GM10266 (cell line): ENCODE data around the gene MYF6.

Source experiments
- DNase-seq: peaks from one replicate; pipeline ENCODE4 v3.0.0; 2012; ENCODE audit errors: extremely low spot score
- TF ChIP-seq, protein P1 (sequence below): IDR thresholded peaks from 2 replicates; pipeline ENCODE4 v1.5.1; 2012; ENCODE audit warnings: mild to moderate bottlenecking, low read depth; ENCODE audit not compliant: control insufficient read depth, insufficient read depth; ENCODE audit errors: missing control alignments

The MYF6 gene

DNA sequence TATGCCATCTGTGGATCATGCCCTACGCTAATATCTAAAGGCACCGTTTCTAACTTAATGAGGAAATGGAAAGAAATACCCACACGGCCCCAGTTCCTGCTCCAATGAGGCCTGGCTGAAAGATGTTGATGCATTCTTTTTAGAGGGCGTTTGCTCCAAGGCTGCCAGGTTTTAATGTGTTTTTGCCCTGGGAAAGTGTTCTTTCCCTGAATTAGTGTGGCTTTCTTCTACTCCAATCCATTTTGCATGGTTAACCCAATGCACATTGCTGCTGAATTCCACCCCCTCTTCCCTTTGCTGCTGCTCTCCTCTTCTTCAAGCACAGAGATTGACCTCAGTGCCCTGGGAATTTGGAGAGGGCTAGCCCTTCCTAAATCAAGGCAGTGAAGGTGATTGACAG, 10.4 kb downstream of the MYF6 start:
- TF ChIP-seq, protein P1, sequence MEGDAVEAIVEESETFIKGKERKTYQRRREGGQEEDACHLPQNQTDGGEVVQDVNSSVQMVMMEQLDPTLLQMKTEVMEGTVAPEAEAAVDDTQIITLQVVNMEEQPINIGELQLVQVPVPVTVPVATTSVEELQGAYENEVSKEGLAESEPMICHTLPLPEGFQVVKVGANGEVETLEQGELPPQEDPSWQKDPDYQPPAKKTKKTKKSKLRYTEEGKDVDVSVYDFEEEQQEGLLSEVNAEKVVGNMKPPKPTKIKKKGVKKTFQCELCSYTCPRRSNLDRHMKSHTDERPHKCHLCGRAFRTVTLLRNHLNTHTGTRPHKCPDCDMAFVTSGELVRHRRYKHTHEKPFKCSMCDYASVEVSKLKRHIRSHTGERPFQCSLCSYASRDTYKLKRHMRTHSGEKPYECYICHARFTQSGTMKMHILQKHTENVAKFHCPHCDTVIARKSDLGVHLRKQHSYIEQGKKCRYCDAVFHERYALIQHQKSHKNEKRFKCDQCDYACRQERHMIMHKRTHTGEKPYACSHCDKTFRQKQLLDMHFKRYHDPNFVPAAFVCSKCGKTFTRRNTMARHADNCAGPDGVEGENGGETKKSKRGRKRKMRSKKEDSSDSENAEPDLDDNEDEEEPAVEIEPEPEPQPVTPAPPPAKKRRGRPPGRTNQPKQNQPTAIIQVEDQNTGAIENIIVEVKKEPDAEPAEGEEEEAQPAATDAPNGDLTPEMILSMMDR, result no peak
- DNase-seq, result no peak

DNA sequence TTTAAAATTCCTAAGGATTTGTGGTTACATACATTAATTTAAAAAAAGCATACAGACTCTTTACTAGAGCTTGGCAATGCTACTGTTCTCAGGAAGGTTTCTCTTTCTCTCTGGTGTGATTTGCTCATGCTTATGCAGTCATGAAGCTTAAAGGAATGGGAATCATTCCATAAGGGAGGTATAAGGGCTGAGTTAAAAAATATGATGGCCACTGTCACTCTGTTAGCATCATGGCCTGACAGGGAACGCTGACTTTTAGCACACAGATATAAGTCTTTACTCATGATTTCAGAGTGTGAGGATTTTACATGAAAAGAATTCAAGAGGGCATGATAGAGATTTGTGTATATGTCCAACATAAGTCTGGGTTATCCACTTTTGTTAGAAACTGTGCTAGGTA, 13.1 kb downstream of the MYF6 start:
- TF ChIP-seq, protein P1, result no peak
- no peak for DNase-seq

DNA sequence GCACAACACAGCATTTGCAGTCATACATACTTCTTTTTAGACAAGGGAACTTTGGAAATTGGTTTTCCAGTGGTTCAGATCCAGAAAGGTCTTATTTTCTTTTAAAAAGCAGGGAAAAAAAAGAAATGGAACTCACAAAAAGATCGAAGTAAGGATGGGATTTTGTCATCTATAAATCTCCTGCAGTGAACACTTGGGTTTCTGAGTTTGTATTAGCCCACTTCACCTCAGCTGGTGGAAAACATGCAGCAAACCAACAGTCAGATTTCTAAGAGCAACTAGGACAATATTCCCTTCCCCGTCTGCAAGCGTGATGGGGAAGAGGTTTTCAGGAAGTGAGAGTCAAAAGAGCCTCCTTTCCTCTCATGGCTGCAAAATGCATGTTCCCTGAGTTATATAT, 13.9 kb downstream of the MYF6 start:
- no peak for DNase-seq
- TF ChIP-seq, protein P1, result no peak

DNA sequence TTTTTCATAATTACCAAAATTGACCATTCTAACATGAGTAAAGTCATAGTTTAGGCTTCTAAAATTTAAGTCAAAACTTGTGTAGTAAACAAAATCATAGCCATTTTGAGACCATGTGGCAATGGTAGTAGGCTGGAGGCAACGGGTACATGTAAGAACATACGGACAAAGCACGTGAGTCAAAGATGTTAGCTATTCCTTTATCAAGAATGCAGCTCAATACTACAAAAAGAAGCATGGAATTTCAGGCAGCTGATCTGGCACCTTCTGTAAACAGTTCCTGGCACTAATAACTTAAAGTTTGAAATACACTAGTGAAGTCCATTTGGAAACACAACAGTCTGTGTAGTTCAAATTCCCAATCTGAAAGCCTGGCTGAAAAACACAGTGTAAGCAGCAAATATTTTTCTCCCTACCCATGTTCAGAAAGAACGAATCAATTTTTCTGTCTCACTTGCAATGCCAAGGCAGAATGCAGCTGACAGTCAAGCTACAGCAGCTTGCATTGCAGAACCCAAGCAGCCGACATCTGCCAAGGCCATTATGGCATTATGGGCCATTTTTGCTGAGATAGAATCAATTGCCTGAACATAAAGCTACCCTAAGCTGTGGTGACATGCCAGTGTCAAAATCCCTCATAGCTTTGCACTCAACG, 38.5 kb downstream of the MYF6 start:
- TF ChIP-seq, protein P1, result no peak
- no peak for DNase-seq

DNA sequence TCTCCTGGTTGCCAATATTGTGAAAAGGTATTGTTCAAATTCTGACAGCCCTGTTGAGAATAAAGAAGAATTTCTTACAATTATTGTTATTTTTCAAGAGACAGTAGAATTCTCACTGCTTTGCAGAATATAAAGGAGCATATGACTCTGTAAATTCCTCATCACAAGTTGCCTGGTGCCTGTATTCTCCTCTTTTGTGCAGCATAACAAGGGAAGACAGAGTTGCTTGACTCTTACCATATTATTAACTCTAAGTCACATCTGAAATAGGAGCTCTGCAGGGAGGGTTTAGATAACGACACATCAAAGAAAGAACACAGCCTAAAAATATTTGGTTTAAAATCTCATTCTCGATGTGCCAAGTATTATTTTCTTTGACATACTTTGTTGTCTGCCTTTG, 40.4 kb downstream of the MYF6 start:
- TF ChIP-seq, protein P1, result no peak

DNA sequence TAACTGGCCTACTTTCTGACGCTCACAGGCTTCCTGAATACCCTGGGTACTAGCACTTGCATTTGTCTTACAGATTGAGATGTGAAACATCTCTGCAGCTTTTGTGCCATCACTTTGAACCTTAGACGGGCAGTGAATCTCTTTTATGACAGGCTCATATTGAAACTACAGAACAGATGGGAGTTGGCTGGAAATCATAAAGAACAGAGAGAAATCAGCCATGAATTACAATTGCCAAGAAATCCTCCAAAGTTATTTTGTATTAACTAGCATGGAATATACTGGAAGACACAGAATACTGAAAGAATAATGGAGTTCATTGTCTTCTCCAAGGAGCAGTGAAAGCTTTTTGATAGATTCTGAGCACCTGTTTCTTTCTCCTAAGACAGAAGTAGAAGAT, 42.0 kb downstream of the MYF6 start:
- TF ChIP-seq, protein P1, result no peak
- no peak for DNase-seq

More for the DNA sequence above, 40.4 kb downstream of the MYF6 start:
- no peak for DNase-seq

DNA sequence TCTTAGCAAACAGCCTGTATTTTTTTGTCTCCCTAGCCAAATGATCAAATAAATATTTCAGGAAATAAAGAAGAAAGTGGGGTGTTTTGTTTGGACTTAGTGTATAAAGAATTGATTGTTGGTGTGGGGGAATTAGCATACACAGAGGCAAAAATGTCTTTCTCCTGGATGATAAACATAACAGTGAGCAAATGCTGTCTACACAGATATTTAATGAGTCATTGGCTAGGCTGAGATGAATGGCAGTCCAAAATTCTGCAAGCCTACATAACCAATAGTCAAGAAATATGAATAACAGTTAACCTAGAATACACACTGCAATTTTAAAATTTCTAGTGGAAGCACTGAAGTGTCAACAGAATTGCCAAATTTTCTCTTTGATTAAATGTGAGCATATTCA, 45.0 kb downstream of the MYF6 start:
- TF ChIP-seq, protein P1, result no peak
- no peak for DNase-seq
